A204.1 (cell line): ENCODE measurements around the gene LLGL1.

Experiments
- FAIRE-seq: peaks from 2 replicates; lab custom pipeline; 2012; peaks lifted over from hg19 to GRCh38; lab: Jason Lieb, UNC

Gene LLGL1

DNA sequence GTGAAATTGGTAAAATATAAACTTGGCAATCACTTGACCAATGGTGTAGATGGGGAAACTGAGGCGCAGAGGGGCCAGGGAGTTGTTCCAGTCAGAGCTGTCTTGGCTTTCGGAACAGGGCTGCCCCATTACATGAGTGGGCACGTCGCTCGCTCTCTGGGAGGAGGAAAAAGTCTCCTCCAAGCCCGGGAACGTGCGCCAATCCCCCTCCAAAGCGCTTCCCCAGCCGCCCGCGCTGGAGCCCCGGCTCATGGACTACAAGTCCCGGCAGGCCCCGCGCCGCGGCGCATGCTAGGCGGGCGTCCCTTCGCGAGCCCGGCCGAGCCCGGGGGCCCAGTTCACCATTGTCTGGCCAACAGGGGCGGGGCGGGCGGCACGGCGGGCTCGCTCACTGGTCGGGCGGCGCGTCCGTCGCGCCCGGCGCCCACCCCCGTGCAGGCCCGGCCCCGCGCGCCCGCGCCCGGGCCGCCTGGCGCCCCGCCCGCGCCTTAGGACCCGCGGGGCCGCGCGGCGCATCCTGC is at the start of gene LLGL1:
Gene LLGL1, plus strand, starts transcription at position 515 of the 521 bp plus-strand sequence. CDS start 48 bp downstream, outside the sequence.
- FAIRE-seq = no peak

- FAIRE-seq = no peak
Observed at GRCh38 chr17:18176176-18176575, 49.3 kb upstream of the LLGL1 start.

DNA sequence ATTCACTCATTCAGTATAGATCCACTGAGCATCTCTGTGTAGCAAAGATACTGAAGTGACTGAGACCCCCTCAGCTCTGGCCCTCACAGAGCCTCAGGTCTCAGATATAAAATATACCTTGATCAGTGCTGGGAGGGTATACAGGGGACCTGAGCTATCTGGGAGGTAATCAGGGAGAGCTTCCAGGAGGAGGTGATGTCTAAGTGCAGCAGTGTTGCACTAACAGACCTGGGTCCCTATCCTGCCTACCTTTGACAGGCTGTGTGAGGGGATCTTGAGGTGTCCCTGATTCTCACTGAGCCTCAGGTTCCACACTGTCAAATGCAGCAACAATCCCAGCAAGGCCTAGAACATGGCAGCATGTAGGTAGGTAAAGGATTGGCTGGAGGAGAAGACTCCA is 48.3 kb upstream of the LLGL1 start:
- no peak for FAIRE-seq

DNA sequence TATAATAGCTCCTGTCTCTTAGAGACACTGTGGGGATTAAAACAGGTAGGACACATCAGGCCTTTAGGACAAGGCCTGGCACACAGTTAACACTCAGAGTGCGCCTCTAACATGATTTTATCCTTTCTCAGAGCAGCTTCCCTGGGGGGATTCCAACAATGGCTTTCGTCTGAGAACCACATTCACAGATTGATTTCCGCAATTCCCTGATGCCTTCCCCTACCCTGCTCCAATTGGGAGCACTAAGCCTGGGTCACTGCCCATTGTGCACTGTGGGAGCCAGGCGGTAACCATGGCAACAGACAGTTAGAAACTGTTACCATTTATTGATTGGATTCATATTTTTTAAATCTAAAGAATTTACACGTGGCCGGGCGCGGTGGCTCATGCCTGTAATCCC is 47.7 kb upstream of the LLGL1 start:
- no peak for FAIRE-seq

- no peak for FAIRE-seq
Observed at GRCh38 chr17:18179196-18179595, 46.2 kb upstream of the LLGL1 start.

GRCh38 chr17:18179804-18180203 is 45.6 kb upstream of the LLGL1 start:
- FAIRE-seq = no peak

DNA sequence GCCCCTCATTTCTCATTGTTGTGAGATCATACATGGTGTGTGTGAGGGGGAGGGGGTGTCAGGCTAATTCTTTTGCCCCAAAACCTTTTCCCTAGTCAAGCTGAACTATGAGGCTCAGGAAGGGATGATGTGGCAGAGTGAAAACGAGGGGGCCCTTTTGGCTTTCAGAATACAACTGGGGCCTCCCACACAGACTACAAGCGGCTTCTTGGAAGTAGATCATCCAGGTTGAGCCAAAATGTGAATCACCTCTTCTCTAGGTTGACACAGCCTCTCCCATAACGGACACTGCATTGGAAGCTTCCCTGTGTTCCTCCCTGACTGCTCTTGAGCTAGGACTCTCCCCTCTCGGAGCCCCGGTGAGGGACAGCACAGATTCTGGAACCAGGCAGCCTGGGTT is 44.1 kb upstream of the LLGL1 start:
- no peak for FAIRE-seq

DNA sequence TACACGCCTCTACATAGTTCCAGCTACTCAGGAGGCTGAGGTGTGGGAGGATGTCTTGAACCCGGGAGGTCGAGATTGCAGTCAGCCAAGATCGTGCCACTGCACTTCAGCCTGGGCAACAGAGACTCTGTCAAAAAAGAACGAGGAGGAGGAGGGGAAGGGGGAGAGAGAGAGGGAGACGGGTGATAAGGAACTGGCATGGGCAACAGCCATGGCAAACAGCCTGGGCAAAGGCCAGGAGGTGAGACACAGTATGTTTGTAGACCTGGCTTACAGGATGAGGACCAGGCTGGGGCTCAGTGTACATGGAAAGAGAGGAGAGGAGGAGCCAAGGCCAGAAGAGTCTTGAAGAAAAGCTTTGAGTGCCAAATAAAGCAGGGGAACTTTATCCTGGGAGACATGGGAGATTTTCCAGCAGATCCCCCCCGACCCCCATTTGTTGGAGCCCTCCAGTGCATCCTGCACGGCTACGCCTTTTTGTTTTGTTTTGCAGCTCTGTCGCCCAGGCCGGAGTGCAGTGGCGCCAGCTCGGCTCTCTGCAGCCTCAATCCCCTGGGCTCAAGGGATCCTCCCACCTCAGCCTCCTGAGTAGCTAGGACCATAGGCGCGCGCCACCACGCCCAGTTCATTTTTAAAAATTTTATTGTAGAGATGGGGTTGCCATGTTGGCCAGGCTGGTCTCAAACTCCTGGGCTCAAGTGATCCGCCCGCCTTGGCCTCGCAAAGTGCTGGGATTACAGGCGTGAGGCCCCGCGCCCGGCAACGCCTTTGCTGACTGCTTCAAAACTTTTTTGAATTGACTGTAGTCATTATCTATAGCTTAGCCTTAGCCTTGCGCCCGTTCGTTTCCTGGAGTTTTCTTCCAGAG is 43.1 kb upstream of the LLGL1 start:
- no peak for FAIRE-seq

DNA sequence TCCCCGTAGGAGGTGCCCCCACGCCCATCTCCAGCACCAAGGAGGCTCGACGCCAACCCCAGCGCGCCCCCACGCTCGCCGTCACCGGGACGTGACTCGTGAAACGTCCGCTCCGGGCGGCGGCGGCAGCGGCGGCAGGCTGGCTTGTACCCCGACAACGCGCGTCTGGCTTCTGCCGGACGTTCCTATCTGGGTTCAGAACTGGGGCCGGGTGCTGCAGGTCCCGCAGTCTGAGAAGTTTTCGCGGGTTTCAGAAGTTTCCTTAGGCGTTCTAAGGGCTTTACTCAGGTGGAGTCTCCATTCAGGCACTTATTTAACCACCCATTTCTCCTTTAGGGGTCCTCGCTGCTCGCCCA is 42.5 kb upstream of the LLGL1 start:
- no peak for FAIRE-seq

DNA sequence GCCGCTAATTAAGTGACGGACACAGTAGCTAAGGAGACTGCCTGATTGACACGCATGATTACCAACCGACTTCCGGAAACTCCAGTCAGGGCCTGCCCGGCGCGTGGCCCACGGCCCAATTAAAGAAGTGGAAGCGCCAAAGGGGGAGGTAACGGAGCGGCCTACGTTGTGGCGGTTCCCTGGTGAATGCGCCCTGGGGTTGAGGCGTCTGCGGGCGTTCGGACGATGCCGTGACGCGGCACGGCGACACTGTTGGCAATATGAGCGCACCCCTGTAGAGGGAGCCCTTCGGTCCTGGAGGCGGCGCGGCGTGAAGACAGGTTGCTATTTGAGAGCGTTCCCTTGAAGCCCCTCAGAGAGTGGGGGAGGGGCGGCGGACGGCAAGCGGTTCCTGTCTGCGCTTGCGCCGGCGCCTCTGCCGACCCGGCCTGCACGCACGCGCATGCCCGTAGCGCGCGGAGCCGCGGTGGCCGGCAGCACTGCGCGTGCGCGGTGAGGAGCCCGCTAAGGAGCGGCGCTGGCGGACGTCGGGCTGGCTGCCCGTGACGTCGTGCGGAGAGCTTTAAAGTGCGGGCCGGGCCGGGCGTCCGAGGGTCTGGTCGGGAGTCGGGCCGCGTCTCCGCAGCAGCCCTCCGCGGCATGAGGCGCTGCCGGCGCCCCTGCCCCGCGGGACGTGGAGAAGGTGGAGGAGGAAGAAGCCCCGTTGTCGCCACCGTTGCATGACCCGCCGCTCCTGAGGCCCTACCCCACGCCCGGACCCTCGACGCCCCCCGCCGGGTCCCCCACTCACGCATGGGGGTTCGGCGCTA is 41.9 kb upstream of the LLGL1 start, which contains the start of gene ALKBH5:
Gene ALKBH5, plus strand, starts transcription at position 495 of the 809 bp plus-strand sequence. CDS start 416 bp downstream, outside the sequence.
- FAIRE-seq = peak; percentile 94

GRCh38 chr17:18184143-18185031 is 41.0 kb upstream of the LLGL1 start:
- no peak for FAIRE-seq

DNA sequence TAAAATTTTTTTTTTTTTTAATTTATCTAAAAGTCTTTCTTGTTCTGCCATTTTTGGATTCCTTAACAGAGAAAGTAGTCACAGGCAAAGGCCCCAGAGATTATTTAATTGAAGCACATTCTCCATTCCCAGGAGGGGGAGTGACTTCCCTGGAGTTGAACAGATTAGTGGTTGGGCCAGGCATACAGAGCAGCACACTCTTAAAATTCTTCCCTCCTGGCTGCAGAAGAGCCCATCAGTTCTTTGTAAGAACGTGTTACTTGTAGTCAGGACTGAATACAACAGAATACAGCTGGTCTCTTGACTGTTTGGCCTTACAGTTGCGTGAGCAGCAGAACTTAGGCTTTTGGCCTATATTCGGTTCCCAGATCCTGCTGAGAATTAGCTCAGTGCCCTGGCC is 40.0 kb upstream of the LLGL1 start:
- no peak for FAIRE-seq

- no peak for FAIRE-seq
Observed at GRCh38 chr17:18185832-18186626, 39.4 kb upstream of the LLGL1 start.

- FAIRE-seq = no peak
Observed at GRCh38 chr17:18186627-18186982, 38.8 kb upstream of the LLGL1 start.

DNA sequence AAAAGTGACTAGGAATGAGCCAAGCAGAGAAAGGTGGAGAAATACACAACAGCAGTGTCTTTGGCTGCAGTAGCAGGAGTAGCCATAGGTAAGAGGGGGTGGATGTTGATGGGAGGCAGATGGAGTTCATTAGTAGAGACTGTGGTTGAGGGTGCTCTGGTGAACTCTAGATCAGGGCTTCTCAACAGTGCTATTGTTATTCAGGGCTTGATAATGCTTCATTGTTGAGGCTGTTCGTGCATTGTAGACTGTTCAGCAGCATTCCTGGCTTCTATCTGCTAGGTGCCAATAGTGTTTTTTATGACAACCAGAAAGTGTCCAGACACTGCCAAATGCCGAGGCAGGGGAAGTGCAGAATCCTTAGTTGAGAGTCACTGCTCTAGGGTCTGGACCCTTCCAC is 38.2 kb upstream of the LLGL1 start:
- FAIRE-seq = no peak

GRCh38 chr17:18187821-18188761 is 37.3 kb upstream of the LLGL1 start:
- FAIRE-seq = no peak

- no peak for FAIRE-seq
Observed at GRCh38 chr17:18190628-18191235, 34.7 kb upstream of the LLGL1 start.

DNA sequence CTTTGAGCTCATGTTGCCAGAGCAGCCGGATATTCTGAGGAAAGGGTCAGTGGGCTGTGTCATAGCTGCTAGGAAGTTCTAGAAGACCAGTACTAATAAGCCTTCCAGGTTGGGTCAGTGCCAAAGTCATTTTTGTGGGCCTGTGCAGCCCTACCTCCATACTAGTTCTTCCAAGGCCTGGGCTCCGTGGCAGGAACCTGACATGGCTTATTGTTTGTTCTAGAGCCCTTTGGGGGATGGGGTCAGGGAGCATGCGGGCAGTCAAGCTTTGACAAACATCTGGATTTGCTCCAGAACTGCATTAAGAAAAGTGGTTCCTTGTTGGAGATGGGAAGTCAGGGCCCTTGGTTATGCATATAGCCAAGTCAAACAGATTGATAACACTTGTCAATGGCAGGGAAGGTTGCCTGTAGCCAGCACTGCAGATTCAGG is 34.2 kb upstream of the LLGL1 start:
- no peak for FAIRE-seq

DNA sequence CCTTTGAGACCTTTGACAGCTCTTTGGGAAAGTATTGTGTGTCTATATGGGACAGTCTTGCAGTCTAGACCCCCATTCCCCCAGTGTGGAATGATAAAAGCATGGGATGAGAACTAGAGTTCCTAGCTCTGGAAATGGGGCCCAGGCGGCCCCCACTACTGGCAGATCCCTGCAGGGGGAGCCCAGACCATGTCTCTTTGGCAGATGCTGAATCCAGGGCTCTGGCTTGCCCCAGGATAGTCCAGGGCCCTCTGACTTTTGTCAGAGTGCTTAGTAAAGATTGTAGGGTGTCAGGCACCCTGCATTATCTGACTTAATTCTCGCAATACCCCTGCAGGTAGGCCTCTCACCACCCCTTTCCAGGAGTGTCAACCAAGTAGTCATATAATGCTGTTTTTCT is 33.5 kb upstream of the LLGL1 start:
- no peak for FAIRE-seq

DNA sequence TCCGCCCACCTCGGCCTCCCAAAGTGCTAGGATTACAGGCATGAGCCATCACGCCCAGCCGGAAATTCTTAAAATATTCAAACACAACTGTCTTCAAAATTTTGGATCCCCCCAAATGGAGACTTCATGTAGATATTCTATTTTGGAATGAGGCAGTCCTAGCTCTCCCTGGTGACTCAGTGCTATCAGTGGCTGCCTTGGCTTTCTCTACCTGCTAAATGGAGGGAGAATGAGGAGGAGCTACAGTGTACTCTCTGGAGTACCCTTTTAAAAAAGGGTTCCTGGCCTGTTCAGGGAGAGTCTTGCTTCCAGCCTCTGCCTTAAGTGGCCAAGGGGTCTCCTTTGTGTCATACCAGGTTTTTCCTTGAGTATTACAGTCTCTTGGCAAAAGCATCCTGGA is 31.0 kb upstream of the LLGL1 start:
- FAIRE-seq = no peak
